Measurements from ENCODE around the gene PLA2G2D.

Gene PLA2G2D

DNA sequence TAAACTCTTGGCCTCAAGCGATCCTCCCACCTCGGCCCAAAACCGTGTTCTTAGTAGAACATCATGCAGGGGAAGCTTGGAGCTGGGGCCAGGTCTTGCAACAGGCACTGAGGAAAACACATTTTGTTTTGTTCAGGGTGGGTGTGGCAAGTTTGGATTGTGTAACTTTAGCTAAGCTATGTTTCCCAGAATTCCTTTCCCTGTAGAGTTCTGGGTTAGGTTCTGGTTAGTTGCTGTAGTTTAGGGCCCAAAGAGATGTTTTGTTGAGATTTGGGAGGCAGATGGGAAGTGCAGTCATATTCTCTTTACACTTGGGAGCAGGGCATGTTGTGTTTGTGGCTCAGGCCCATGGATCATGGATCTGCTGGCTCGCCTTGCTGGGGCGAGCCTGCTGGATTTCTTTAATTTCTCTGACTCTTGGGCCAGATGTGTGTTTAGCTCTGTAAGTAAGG, 25.4 kb downstream of the PLA2G2D start:
- ATAC-seq = no peak
- TF ChIP-seq ESRRG (CRISPR knock-in tag; IDR thresholded peaks at IDR 0.05) (no peak), CSDC2 (CRISPR knock-in tag; IDR thresholded peaks at IDR 0.05) (no peak), TOX (CRISPR knock-in tag; IDR thresholded peaks at IDR 0.05; ENCODE audit: borderline replicate concordance) (no peak), GLIS3 (CRISPR knock-in tag; IDR thresholded peaks at IDR 0.05) (no peak), OSR1 (CRISPR knock-in tag; IDR thresholded peaks at IDR 0.05) (no peak), BACH2 (CRISPR knock-in tag; IDR thresholded peaks at IDR 0.05; ENCODE audit: borderline replicate concordance) (no peak), ISL1 (CRISPR knock-in tag; IDR thresholded peaks at IDR 0.05) (no peak), TCF4 (CRISPR knock-in tag; IDR thresholded peaks at IDR 0.05; ENCODE audit: borderline replicate concordance) (no peak), ZC3H10 (CRISPR knock-in tag; IDR thresholded peaks at IDR 0.05) (no peak)
- TF ChIP-seq, protein P1, sequence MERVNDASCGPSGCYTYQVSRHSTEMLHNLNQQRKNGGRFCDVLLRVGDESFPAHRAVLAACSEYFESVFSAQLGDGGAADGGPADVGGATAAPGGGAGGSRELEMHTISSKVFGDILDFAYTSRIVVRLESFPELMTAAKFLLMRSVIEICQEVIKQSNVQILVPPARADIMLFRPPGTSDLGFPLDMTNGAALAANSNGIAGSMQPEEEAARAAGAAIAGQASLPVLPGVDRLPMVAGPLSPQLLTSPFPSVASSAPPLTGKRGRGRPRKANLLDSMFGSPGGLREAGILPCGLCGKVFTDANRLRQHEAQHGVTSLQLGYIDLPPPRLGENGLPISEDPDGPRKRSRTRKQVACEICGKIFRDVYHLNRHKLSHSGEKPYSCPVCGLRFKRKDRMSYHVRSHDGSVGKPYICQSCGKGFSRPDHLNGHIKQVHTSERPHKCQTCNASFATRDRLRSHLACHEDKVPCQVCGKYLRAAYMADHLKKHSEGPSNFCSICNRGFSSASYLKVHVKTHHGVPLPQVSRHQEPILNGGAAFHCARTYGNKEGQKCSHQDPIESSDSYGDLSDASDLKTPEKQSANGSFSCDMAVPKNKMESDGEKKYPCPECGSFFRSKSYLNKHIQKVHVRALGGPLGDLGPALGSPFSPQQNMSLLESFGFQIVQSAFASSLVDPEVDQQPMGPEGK (CRISPR knock-in tag; IDR thresholded peaks at IDR 0.05; ENCODE audit: borderline replicate concordance) = no peak
- TF ChIP-seq, protein P2, sequence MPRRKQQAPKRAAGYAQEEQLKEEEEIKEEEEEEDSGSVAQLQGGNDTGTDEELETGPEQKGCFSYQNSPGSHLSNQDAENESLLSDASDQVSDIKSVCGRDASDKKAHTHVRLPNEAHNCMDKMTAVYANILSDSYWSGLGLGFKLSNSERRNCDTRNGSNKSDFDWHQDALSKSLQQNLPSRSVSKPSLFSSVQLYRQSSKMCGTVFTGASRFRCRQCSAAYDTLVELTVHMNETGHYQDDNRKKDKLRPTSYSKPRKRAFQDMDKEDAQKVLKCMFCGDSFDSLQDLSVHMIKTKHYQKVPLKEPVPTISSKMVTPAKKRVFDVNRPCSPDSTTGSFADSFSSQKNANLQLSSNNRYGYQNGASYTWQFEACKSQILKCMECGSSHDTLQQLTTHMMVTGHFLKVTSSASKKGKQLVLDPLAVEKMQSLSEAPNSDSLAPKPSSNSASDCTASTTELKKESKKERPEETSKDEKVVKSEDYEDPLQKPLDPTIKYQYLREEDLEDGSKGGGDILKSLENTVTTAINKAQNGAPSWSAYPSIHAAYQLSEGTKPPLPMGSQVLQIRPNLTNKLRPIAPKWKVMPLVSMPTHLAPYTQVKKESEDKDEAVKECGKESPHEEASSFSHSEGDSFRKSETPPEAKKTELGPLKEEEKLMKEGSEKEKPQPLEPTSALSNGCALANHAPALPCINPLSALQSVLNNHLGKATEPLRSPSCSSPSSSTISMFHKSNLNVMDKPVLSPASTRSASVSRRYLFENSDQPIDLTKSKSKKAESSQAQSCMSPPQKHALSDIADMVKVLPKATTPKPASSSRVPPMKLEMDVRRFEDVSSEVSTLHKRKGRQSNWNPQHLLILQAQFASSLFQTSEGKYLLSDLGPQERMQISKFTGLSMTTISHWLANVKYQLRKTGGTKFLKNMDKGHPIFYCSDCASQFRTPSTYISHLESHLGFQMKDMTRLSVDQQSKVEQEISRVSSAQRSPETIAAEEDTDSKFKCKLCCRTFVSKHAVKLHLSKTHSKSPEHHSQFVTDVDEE (CRISPR knock-in tag; IDR thresholded peaks at IDR 0.05) = no peak

DNA sequence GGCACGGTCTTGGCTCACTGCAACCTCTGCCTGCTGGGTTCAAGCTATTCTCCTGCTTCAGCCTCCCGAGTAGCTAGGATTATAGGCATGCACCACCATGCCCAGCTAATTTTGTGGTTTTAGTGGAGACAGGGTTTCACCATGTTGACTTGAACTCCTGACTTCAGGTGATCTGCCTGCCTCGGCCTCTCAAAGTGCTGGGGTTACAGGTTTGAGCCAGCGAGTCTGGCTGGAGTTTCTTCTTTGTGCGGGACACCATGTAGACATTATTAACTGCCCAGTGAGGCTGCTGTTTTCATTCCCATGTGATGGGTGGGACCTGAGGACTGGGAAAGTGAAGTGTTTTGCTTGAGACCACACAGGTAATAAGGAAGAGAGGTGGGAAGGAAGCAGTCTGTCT, 26.0 kb downstream of the PLA2G2D start:
- TF ChIP-seq, protein P2 (CRISPR knock-in tag; IDR thresholded peaks at IDR 0.05) = no peak
- TF ChIP-seq CSDC2 (CRISPR knock-in tag; IDR thresholded peaks at IDR 0.05) = no peak
- no peak for TF ChIP-seq ZNF565 (CRISPR knock-in tag; conservative IDR thresholded peaks at IDR 0.05; ENCODE audit: low read depth)
- no peak for TF ChIP-seq TCF4 (CRISPR knock-in tag; IDR thresholded peaks at IDR 0.05; ENCODE audit: borderline replicate concordance)
- no peak for TF ChIP-seq TOX (CRISPR knock-in tag; IDR thresholded peaks at IDR 0.05; ENCODE audit: borderline replicate concordance)
- no peak for TF ChIP-seq ZC3H10 (CRISPR knock-in tag; IDR thresholded peaks at IDR 0.05)
- TF ChIP-seq, protein P3, sequence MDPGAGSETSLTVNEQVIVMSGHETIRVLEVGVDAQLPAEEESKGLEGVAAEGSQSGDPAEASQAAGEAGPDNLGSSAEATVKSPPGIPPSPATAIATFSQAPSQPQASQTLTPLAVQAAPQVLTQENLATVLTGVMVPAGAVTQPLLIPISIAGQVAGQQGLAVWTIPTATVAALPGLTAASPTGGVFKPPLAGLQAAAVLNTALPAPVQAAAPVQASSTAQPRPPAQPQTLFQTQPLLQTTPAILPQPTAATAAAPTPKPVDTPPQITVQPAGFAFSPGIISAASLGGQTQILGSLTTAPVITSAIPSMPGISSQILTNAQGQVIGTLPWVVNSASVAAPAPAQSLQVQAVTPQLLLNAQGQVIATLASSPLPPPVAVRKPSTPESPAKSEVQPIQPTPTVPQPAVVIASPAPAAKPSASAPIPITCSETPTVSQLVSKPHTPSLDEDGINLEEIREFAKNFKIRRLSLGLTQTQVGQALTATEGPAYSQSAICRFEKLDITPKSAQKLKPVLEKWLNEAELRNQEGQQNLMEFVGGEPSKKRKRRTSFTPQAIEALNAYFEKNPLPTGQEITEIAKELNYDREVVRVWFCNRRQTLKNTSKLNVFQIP (CRISPR knock-in tag; IDR thresholded peaks at IDR 0.05; ENCODE audit: borderline replicate concordance, low read depth) = no peak
- no peak for TF ChIP-seq ZFP3 (CRISPR knock-in tag; IDR thresholded peaks at IDR 0.05)
- TF ChIP-seq, protein P4, sequence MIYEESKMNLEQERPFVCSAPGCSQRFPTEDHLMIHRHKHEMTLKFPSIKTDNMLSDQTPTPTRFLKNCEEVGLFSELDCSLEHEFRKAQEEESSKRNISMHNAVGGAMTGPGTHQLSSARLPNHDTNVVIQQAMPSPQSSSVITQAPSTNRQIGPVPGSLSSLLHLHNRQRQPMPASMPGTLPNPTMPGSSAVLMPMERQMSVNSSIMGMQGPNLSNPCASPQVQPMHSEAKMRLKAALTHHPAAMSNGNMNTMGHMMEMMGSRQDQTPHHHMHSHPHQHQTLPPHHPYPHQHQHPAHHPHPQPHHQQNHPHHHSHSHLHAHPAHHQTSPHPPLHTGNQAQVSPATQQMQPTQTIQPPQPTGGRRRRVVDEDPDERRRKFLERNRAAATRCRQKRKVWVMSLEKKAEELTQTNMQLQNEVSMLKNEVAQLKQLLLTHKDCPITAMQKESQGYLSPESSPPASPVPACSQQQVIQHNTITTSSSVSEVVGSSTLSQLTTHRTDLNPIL (CRISPR knock-in tag; IDR thresholded peaks at IDR 0.05; ENCODE audit: low read depth) = no peak
- no peak for TF ChIP-seq ARNTL (CRISPR knock-in tag; IDR thresholded peaks at IDR 0.05; ENCODE audit: borderline replicate concordance, low read depth)
- no peak for TF ChIP-seq OSR1 (CRISPR knock-in tag; IDR thresholded peaks at IDR 0.05)
- no peak for TF ChIP-seq GLIS3 (CRISPR knock-in tag; IDR thresholded peaks at IDR 0.05)
- TF ChIP-seq ISL1 (CRISPR knock-in tag; IDR thresholded peaks at IDR 0.05) = no peak
- TF ChIP-seq, protein P5, sequence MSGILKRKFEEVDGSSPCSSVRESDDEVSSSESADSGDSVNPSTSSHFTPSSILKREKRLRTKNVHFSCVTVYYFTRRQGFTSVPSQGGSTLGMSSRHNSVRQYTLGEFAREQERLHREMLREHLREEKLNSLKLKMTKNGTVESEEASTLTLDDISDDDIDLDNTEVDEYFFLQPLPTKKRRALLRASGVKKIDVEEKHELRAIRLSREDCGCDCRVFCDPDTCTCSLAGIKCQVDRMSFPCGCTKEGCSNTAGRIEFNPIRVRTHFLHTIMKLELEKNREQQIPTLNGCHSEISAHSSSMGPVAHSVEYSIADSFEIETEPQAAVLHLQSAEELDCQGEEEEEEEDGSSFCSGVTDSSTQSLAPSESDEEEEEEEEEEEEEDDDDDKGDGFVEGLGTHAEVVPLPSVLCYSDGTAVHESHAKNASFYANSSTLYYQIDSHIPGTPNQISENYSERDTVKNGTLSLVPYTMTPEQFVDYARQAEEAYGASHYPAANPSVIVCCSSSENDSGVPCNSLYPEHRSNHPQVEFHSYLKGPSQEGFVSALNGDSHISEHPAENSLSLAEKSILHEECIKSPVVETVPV (CRISPR knock-in tag; IDR thresholded peaks at IDR 0.05) = no peak
- TF ChIP-seq ESRRG (CRISPR knock-in tag; IDR thresholded peaks at IDR 0.05) = no peak
- no peak for TF ChIP-seq ZNF70 (CRISPR knock-in tag; IDR thresholded peaks at IDR 0.05)
- no peak for TF ChIP-seq RARB (CRISPR knock-in tag; IDR thresholded peaks at IDR 0.05)
- TF ChIP-seq SNAI2 (CRISPR knock-in tag; IDR thresholded peaks at IDR 0.05) = no peak
- ATAC-seq = no peak
